Measurements from ENCODE around the gene SPN. TPM values are rescaled to one million over a fixed set of nuclear protein-coding genes. Genes with fewer than 3 reads are reported as not detected.

The SPN gene
- total and polyA plus RNA-seq, 3 donors from 2014 or later = 0.74 to 3.2 TPM; not detected in 1

- intact Hi-C loops (cut with DNase I; ENCODE audit: low total_unique reads) = no loop called here
- no peaks in the 10 kb centered on the region for H3K9me3 ChIP-seq
- DNase-seq = no peak
- 81 to 82% methylated on average over 7 of the region's 7 CpGs for WGBS, 2 donors
- no peaks in the 10 kb centered on the region for H3K36me3 ChIP-seq (ENCODE audit: low read depth, missing control alignments)
- no peak overlapping the region for H3K27ac ChIP-seq
- no peak overlapping the region for H3K4me3 ChIP-seq
- TF ChIP-seq POLR2A (IDR thresholded peaks at IDR 0.05) (no peak), CTCF (IDR thresholded peaks at IDR 0.05) (no peak)
- no peaks in the 10 kb centered on the region for H3K27me3 ChIP-seq
- no peaks in the 10 kb centered on the region for H3K4me1 ChIP-seq
These were observed 54.1 kb downstream of the SPN start for GRCh38 chr16:29717113-29717512.

GRCh38 chr16:29719063-29719462 is 56.0 kb downstream of the SPN start:
- intact Hi-C loops (cut with DNase I; ENCODE audit: low total_unique reads) = no loop called here
- Histone ChIP-seq H3K4me3 (no peak overlapping the region), H3K27ac (no peak overlapping the region), H3K36me3 (ENCODE audit: low read depth, missing control alignments) (no peaks in the 10 kb centered on the region), H3K27me3 (no peaks in the 10 kb centered on the region), H3K9me3 (no peaks in the 10 kb centered on the region), H3K4me1 (no peaks in the 10 kb centered on the region)
- TF ChIP-seq CTCF (IDR thresholded peaks at IDR 0.05) = no peak
- 48 to 52% methylated on average over 4 of the region's 4 CpGs for WGBS, 2 donors
- DNase-seq = no peak

Other genes starting within 250 kb of the SPN start
- gene BOLA2, start 208.9 kb upstream of the SPN start, total RNA-seq = 10 to 100 TPM; 13.3 to 25.0 TPM
- 15.0 TPM for gene BOLA2, start 208.9 kb upstream of the SPN start, polyA plus RNA-seq (ENCODE audit: insufficient read depth, low read depth, low replicate concordance)
- gene SLX1B, start 208.7 kb upstream of the SPN start, total RNA-seq = 10 to 100 TPM in 1 of 2 donors, 1 to 10 TPM in 1; 8.1 to 17.3 TPM
- 14.3 TPM for gene SLX1B, start 208.7 kb upstream of the SPN start, polyA plus RNA-seq (ENCODE audit: insufficient read depth, low read depth, low replicate concordance)
- gene SULT1A4, start 203.3 kb upstream of the SPN start, total RNA-seq = 1 to 10 TPM; 1.9 to 2.9 TPM
- gene SULT1A4, start 203.3 kb upstream of the SPN start, polyA plus RNA-seq (ENCODE audit: insufficient read depth, low read depth, low replicate concordance) = 19.4 TPM
- gene NPIPB12, start 156.8 kb upstream of the SPN start, total RNA-seq = 100 to 1,000 TPM; 111 to 158 TPM
- 44.7 TPM for gene NPIPB12, start 156.8 kb upstream of the SPN start, polyA plus RNA-seq (ENCODE audit: insufficient read depth, low read depth, low replicate concordance)
- gene QPRT, start 15.9 kb downstream of the SPN start, total RNA-seq = 1 to 10 TPM; 4.3 to 7.6 TPM
- 13.6 TPM for gene QPRT, start 15.9 kb downstream of the SPN start, polyA plus RNA-seq (ENCODE audit: insufficient read depth, low read depth, low replicate concordance)
- under 1 TPM; 0.31 to 0.79 TPM for gene C16orf54, start 82.7 kb downstream of the SPN start, total RNA-seq
- gene C16orf54, start 82.7 kb downstream of the SPN start, polyA plus RNA-seq (ENCODE audit: insufficient read depth, low read depth, low replicate concordance) = 1.1 TPM
- gene ZG16, start 115.0 kb downstream of the SPN start, total RNA-seq = under 1 TPM in 1 of 2 donors, not detected in 1; 0.12 TPM
- gene ZG16, start 115.0 kb downstream of the SPN start, polyA plus RNA-seq (ENCODE audit: insufficient read depth, low read depth, low replicate concordance) = not detected
- gene KIF22, start 127.5 kb downstream of the SPN start, total RNA-seq = 10 to 100 TPM; 79.8 to 85.1 TPM
- 69.6 TPM for gene KIF22, start 127.5 kb downstream of the SPN start, polyA plus RNA-seq (ENCODE audit: insufficient read depth, low read depth, low replicate concordance)
- 100 to 1,000 TPM; 173 to 186 TPM for gene MAZ, start 143.3 kb downstream of the SPN start, total RNA-seq
- gene MAZ, start 143.3 kb downstream of the SPN start, polyA plus RNA-seq (ENCODE audit: insufficient read depth, low read depth, low replicate concordance) = 217 TPM
- 10 to 100 TPM; 13.3 to 18.0 TPM for gene PRRT2, start 148.9 kb downstream of the SPN start, total RNA-seq
- 8.0 TPM for gene PRRT2, start 148.9 kb downstream of the SPN start, polyA plus RNA-seq (ENCODE audit: insufficient read depth, low read depth, low replicate concordance)
- 10 to 100 TPM; 53.0 to 68.4 TPM for gene PAGR1, start 152.9 kb downstream of the SPN start, total RNA-seq
- 36.1 TPM for gene PAGR1, start 152.9 kb downstream of the SPN start, polyA plus RNA-seq (ENCODE audit: insufficient read depth, low read depth, low replicate concordance)
- gene MVP, start 157.2 kb downstream of the SPN start, total RNA-seq = 100 to 1,000 TPM; 147 to 224 TPM
- gene MVP, start 157.2 kb downstream of the SPN start, polyA plus RNA-seq (ENCODE audit: insufficient read depth, low read depth, low replicate concordance) = 119 TPM
- gene CDIPT, start 200.0 kb downstream of the SPN start, total RNA-seq = 100 to 1,000 TPM in 1 of 2 donors, 10 to 100 TPM in 1; 90.3 to 100 TPM
- gene CDIPT, start 200.0 kb downstream of the SPN start, polyA plus RNA-seq (ENCODE audit: insufficient read depth, low read depth, low replicate concordance) = 68.7 TPM
- 10 to 100 TPM; 43.7 to 57.5 TPM for gene SEZ6L2, start 236.3 kb downstream of the SPN start, total RNA-seq
- gene SEZ6L2, start 236.3 kb downstream of the SPN start, polyA plus RNA-seq (ENCODE audit: insufficient read depth, low read depth, low replicate concordance) = 40.9 TPM
- gene ASPHD1, start 237.2 kb downstream of the SPN start, total RNA-seq = 10 to 100 TPM in 1 of 2 donors, 1 to 10 TPM in 1; 6.2 to 13.7 TPM
- gene ASPHD1, start 237.2 kb downstream of the SPN start, polyA plus RNA-seq (ENCODE audit: insufficient read depth, low read depth, low replicate concordance) = 11.1 TPM